Lower lobe of right lung (tissue), 2 donors: Measurements from ENCODE around the gene NTHL1. TPM values are rescaled to one million over a fixed set of nuclear protein-coding genes. Genes with fewer than 3 reads are reported as not detected.

ENCODE experiments used
- ATAC-seq, 2 donors: fragments of 200-7000 bp; cut with Tn5 transposase; one replicate each; pipeline ENCODE4 v1.9.1; 2020 to 2022; ENCODE audit warnings: mild to moderate bottlenecking in 2 of 2, moderate library complexity in 2 of 2
- DNase-seq: peaks from one replicate; pipeline ENCODE4 v3.0.0-alpha.2; 2020
- H3K27ac ChIP-seq: fragments of 200-600 bp; one replicate; pipeline ENCODE4 v1.8.0; 2022
- H3K27me3 ChIP-seq: fragments of 200-600 bp; one replicate; pipeline ENCODE4 v1.8.0; 2022; ENCODE audit warnings: low read depth
- H3K36me3 ChIP-seq: fragments of 200-600 bp; one replicate; pipeline ENCODE4 v1.8.0; 2022; ENCODE audit warnings: mild to moderate bottlenecking
- H3K4me1 ChIP-seq: fragments of 200-600 bp; one replicate; pipeline ENCODE4 v1.8.0; 2022
- H3K4me3 ChIP-seq: fragments of 200-600 bp; one replicate; pipeline ENCODE4 v1.8.0; 2022; ENCODE audit warnings: mild to moderate bottlenecking
- H3K9me3 ChIP-seq: fragments of 200-600 bp; one replicate; pipeline ENCODE4 v1.8.0; 2022
- intact Hi-C: fragments of 100-400 bp; cut with DNase I; formaldehyde crosslinking; loops from one replicate; pipeline ENCODE4 v1.11.0; 2022
- total RNA-seq: library from RNA; stranded (reverse); fragmentation: NEBNext Ultra II Directional; extraction: Animal tissue kit (Norgen Biotek cat#: 25700); gene quantifications from one replicate; pipeline ENCODE4 v1.2.1, GENCODE V29; 2021
- TF ChIP-seq, protein P1 (sequence below): fragments of 200-600 bp; IDR thresholded peaks from one replicate; pipeline ENCODE4 v1.8.0; 2022; ENCODE audit warnings: antibody characterized with exemption, mild to moderate bottlenecking
- donor health status: DM: no; HTN: yes; CAD: no; lungs with severe emphysema.

NTHL1 gene
- total RNA-seq, 1 donor from 2014 or later, result 24.3 TPM

DNA sequence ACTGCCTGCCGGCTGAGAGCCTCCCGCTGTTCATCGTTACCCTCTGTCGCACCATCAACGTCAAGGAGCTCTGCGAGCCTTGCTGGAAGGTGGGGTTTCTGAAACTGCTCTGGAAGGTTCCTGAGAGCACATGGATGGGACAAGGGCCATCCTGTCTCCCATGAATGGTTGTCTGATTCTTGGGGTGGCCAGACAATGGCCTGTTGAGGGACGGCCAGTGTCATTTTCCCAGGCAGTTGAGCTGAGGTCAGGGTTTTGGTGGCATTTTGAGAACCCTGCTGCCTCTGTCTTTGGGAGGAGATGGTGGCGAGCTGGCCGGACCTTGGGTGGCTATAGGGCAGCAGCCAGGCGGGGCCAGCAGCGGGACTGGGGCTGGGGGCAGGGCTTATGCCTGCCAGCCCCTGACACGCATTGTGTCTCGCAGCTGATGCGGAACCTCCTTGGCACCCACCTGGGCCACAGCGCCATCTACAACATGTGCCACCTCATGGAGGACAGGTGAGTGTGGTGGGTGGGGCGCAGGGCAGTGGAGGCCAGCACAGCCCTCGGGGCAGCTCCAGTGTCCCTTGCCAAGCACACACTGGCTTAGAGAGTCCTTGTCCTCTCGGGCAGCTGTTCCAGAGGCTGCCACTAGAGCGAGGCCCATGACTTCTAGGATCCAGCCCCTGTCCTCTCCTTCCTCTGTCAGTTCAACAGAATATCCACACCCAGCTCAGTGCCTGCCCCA is 9.2 kb upstream of the NTHL1 start:
- intact Hi-C loops, result no loop called here
- TF ChIP-seq, protein P1, sequence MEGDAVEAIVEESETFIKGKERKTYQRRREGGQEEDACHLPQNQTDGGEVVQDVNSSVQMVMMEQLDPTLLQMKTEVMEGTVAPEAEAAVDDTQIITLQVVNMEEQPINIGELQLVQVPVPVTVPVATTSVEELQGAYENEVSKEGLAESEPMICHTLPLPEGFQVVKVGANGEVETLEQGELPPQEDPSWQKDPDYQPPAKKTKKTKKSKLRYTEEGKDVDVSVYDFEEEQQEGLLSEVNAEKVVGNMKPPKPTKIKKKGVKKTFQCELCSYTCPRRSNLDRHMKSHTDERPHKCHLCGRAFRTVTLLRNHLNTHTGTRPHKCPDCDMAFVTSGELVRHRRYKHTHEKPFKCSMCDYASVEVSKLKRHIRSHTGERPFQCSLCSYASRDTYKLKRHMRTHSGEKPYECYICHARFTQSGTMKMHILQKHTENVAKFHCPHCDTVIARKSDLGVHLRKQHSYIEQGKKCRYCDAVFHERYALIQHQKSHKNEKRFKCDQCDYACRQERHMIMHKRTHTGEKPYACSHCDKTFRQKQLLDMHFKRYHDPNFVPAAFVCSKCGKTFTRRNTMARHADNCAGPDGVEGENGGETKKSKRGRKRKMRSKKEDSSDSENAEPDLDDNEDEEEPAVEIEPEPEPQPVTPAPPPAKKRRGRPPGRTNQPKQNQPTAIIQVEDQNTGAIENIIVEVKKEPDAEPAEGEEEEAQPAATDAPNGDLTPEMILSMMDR, result no peak
- H3K27me3 ChIP-seq, result no peaks in the 10 kb centered on the region
- ATAC-seq (peak in 1 of 2 donors; percentile 9), DNase-seq (no peak)
- no peaks in the 10 kb centered on the region for H3K4me1 ChIP-seq
- no peak overlapping the region for H3K27ac ChIP-seq
- H3K9me3 ChIP-seq, result no peaks in the 10 kb centered on the region
- peaks cover 92% of the 10 kb centered on the region for H3K36me3 ChIP-seq
- no peak overlapping the region for H3K4me3 ChIP-seq

DNA sequence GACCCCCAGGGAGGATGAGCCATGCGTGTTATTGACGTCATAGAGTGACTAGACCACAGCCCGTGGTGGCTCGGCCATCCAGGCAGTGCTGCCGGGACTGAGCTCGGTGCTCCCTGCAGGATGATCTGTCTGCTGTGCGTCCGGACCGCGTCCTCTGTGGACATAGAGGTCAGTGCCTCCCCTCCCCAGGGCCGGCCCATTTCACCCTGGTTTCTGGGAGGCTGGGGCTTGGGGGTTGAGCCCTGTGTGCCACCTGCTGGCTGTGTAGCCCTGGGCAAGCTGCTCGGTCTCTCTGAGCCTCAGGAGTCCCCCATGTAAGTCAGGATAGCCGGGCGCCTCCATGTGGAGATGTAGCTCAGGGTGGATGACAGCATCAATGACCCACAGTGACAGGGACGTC is 8.4 kb upstream of the NTHL1 start:
- Histone ChIP-seq H3K4me1 (no peaks in the 10 kb centered on the region), H3K27ac (no peak overlapping the region), H3K27me3 (no peaks in the 10 kb centered on the region), H3K4me3 (no peak overlapping the region), H3K36me3 (peaks cover 92% of the 10 kb centered on the region), H3K9me3 (no peaks in the 10 kb centered on the region)
- DNase-seq (no peak), ATAC-seq (peak; percentile 36 to 49)
- TF ChIP-seq, protein P1, result peak; percentile 51
- intact Hi-C loops, result no loop called here

DNA sequence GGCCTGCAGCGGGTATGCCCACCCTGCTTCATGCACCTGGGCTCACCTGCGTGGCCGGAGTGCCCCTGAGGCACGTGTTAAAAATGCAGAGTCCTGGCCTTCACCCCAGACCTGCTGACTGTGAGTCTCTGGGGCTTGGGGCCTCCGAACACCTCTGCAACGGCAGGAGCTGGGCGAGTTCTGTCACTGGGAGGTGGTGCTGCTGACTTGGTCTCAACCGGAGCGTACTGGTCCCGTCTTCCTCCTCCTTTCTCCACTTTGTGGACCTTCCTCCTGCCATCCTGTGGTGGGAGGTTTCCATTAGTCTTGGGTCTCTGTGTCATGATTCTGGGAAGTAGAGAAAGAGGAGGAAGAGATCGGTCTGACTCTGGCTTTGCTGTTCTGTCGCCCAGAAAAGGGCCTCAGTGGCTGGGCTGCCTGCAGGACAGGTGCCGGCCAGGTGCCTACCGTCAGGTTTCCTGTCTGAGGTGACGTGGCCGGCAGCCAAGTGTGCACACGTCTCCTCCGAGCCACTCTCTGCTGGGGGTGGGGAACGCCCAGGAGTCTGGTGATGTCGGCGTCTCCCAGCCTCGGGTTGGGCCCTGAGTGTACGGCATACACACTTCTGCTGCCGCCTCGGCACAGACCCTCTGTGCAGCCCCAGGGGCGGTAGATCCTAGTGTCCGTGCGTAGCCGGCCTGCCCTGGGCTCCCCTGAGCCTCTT is 7.1 kb upstream of the NTHL1 start:
- intact Hi-C loops, result no loop called here
- Histone ChIP-seq H3K27ac (no peak overlapping the region), H3K27me3 (no peaks in the 10 kb centered on the region), H3K4me3 (no peak overlapping the region), H3K9me3 (no peaks in the 10 kb centered on the region), H3K36me3 (peaks cover 90% of the 10 kb centered on the region), H3K4me1 (no peaks in the 10 kb centered on the region)
- peak; percentile 57 to 59 for ATAC-seq
- TF ChIP-seq, protein P1, result no peak
- DNase-seq, result peak; percentile 73

DNA sequence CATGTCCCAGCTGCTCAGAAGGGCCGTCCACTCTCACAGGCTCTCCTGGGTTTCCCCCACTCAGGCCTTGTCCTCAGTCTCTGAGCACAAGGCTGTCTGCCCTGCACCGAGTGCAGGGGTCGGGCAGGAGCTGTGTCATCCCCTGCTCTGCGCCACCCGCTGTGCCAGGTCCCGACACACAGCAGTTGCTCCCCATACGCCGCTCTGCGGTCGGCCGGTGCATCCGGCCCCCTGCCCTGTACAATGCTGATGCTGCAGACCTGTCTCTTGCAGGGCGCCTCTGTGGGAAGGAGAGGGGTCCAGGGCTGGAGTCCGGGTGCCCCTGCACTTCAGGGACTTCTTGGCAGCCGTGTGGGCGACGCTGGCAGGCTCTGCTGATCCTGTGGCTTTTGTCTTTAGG is 6.3 kb upstream of the NTHL1 start:
- no peak for DNase-seq
- no peaks in the 10 kb centered on the region for H3K27me3 ChIP-seq
- no peaks in the 10 kb centered on the region for H3K9me3 ChIP-seq
- peaks cover 82% of the 10 kb centered on the region for H3K36me3 ChIP-seq
- peak in 1 of 2 donors; percentile 10 for ATAC-seq
- H3K27ac ChIP-seq, result no peak overlapping the region
- TF ChIP-seq, protein P1, result no peak
- intact Hi-C loops, result no loop called here
- H3K4me1 ChIP-seq, result peaks cover 4% of the 10 kb centered on the region
- H3K4me3 ChIP-seq, result no peak overlapping the region

DNA sequence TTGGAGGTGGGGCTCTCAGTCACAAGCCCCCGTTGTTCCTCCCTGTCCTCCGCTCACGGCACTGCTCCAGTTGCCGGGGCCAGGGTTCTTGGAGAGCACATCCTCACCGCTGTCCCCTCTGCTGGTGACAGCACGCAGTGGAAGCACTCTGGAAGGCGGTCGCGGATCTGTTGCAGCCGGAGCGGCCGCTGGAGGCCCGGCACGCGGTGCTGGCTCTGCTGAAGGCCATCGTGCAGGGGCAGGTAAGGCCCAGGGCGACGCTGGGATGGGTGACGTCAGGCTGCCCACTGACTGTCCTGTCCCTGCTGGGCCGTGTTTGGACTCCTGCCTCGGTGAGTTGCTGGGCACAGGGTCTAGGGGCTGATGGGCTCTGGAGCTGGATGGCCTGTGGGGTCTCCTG is 5.6 kb upstream of the NTHL1 start:
- Histone ChIP-seq H3K4me1 (peaks cover 11% of the 10 kb centered on the region), H3K27ac (no peak overlapping the region), H3K27me3 (no peaks in the 10 kb centered on the region), H3K9me3 (no peaks in the 10 kb centered on the region), H3K36me3 (peaks cover 76% of the 10 kb centered on the region), H3K4me3 (no peak overlapping the region)
- DNase-seq (no peak), ATAC-seq (no peak)
- intact Hi-C loops, result no loop called here
- TF ChIP-seq, protein P1, result no peak
